A549 (cell line): ENCODE measurements around the gene SH2D3A. TPM values are rescaled to one million over a fixed set of nuclear protein-coding genes. Genes with fewer than 3 reads are reported as not detected.

Source experiments
- ATAC-seq, 2 experiments: fragments of 200-7000 bp in 1 of 2; fragments of >200 bp in 1 of 2; cut with Nextera tagmentation in 1 of 2; cut with Tn5 transposase in 1 of 2; 3 replicates each; pipeline versions ENCODE4 v1.8.0 to v1.9.1; 2018 to 2020; ENCODE audit warnings: mild to moderate bottlenecking in 1 of 2, moderate library complexity in 1 of 2
- CTCF ChIA-PET: fragments of 300-600 bp; sonication (Branson Sonifier 250); formaldehyde crosslinking; extraction: SDS; loops from one replicate; lab custom pipeline; 2021; ENCODE audit warnings: antibody characterized with exemption, inconsistent platforms; lab: Yijun Ruan, JAX
- POLR2A ChIA-PET: fragments of 350-600 bp; formaldehyde crosslinking; extraction: SDS; loops from one replicate; lab custom pipeline; 2021; ENCODE audit warnings: antibody characterized with exemption, inconsistent platforms; lab: Yijun Ruan, JAX
- DNase-seq, 2 experiments: peaks; one replicate each; pipeline versions ENCODE4 v3.0.0 to v3.0.0-alpha.2; 2011 to 2016; ENCODE audit warnings: low read depth in 1 of 2, low spot score in 1 of 2
- FAIRE-seq: peaks from 2 replicates; lab custom pipeline; 2011; peaks lifted over from hg19 to GRCh38; lab: Jason Lieb, UNC
- H3K27ac ChIP-seq, 2 experiments: fragments of >200 bp; sonication (Bioruptor Twin); formaldehyde crosslinking; 3 replicates each; pipeline ENCODE4 v1.5.1; 2016 to 2017
- H3K4me1 ChIP-seq: fragments of >200 bp; sonication (Bioruptor Twin); formaldehyde crosslinking; 3 replicates; pipeline ENCODE4 v1.6.1; 2016
- H3K4me2 ChIP-seq: fragments of >200 bp; sonication (Bioruptor Twin); formaldehyde crosslinking; 3 replicates; pipeline ENCODE4 v1.6.1; 2016
- H3K4me3 ChIP-seq: fragments of >200 bp; sonication (Bioruptor Twin); formaldehyde crosslinking; 3 replicates; pipeline ENCODE4 v1.5.1; 2016
- H3K9me3 ChIP-seq: fragments of >200 bp; sonication (Bioruptor Twin); formaldehyde crosslinking; 3 replicates; pipeline ENCODE4 v1.6.1; 2016
- BCL3 ChIP-seq: fragments of >200 bp; sonication (Bioruptor Twin); formaldehyde crosslinking; IDR thresholded peaks from 3 replicates; pipeline ENCODE4 v1.6.1; 2016
- BHLHE40 ChIP-seq: IDR thresholded peaks from 2 replicates; pipeline ENCODE4 v1.6.1; 2012; ENCODE audit warnings: low read depth, low read length, inconsistent platforms
- CBX8 ChIP-seq: fragments of 200-600 bp; sonication (generic); IDR thresholded peaks from 2 replicates; pipeline ENCODE4 v1.6.1; 2016
- CEBPB ChIP-seq, 2 experiments: fragments of >200 bp in 1 of 2; sonication (Bioruptor Twin) in 1 of 2; formaldehyde crosslinking in 1 of 2; IDR thresholded peaks; 2 replicates each; pipeline ENCODE4 v1.6.1; 2012 to 2016
- CHD2 ChIP-seq: fragments of 150-350 bp; IDR thresholded peaks from 2 replicates; pipeline ENCODE4 v1.6.1; 2014; ENCODE audit warnings: low read length; ENCODE audit not compliant: partially characterized antibody
- CHD4 ChIP-seq: fragments of 200-600 bp; sonication (generic); IDR thresholded peaks from 2 replicates; pipeline ENCODE4 v1.6.1; 2016; ENCODE audit warnings: antibody characterized with exemption, mild to moderate bottlenecking, borderline replicate concordance
- E2F6 ChIP-seq: IDR thresholded peaks from 2 replicates; pipeline ENCODE4 v1.6.1; 2012; ENCODE audit warnings: low read depth, borderline replicate concordance
- EHF ChIP-seq: fragments of 250-450 bp; sonication (Bioruptor Pico); IDR thresholded peaks from 2 replicates; pipeline ENCODE4 v1.5.0; 2020; ENCODE audit warnings: mild to moderate bottlenecking
- ELK1 ChIP-seq: fragments of 150-350 bp; IDR thresholded peaks from 2 replicates; pipeline ENCODE4 v1.6.1; 2014; ENCODE audit warnings: low read depth, mild to moderate bottlenecking, low read length
- ESRRA ChIP-seq: fragments of 150-350 bp; IDR thresholded peaks from 2 replicates; pipeline ENCODE4 v1.6.1; 2014; ENCODE audit warnings: mild to moderate bottlenecking, low read length, borderline replicate concordance
- FOSB ChIP-seq: fragments of 250-450 bp; sonication (Bioruptor Pico); IDR thresholded peaks from 2 replicates; pipeline ENCODE4 v1.5.0; 2020; ENCODE audit warnings: mild to moderate bottlenecking, moderate library complexity
- GATA3 ChIP-seq: IDR thresholded peaks from 2 replicates; pipeline ENCODE4 v1.6.1; 2012; ENCODE audit warnings: borderline replicate concordance
- HOXB13 ChIP-seq: fragments of 250-450 bp; sonication (Bioruptor Pico); IDR thresholded peaks from 2 replicates; pipeline ENCODE4 v1.5.0; 2020; ENCODE audit warnings: low read depth, mild to moderate bottlenecking, moderate library complexity
- KDM1A ChIP-seq: fragments of 200-600 bp; sonication (generic); IDR thresholded peaks from 2 replicates; pipeline ENCODE4 v1.6.1; 2016; ENCODE audit warnings: low read depth, mild to moderate bottlenecking
- MAZ ChIP-seq: fragments of 150-350 bp; IDR thresholded peaks from 2 replicates; pipeline ENCODE4 v1.6.1; 2014; ENCODE audit warnings: antibody characterized with exemption, low read depth, low read length, borderline replicate concordance
- MYC ChIP-seq: IDR thresholded peaks from 2 replicates; pipeline ENCODE4 v1.6.1; 2012; ENCODE audit warnings: mild to moderate bottlenecking, inconsistent platforms, low read length, improper control_type of control experiment, borderline replicate concordance
- NPAS2 ChIP-seq: fragments of 250-450 bp; sonication (Bioruptor Pico); IDR thresholded peaks from 2 replicates; pipeline ENCODE4 v1.8.0; 2022; ENCODE audit warnings: mild to moderate bottlenecking, moderate library complexity, borderline replicate concordance
- PBX3 ChIP-seq: IDR thresholded peaks from 2 replicates; pipeline ENCODE4 v1.6.1; 2012
- RAD21 ChIP-seq, 2 experiments: fragments of >200 bp in 1 of 2; sonication (Bioruptor Twin) in 1 of 2; formaldehyde crosslinking in 1 of 2; IDR thresholded peaks in 1 of 2; conservative IDR thresholded peaks in 1 of 2; 2 replicates in 1 of 2; 3 replicates in 1 of 2; pipeline ENCODE4 v1.6.1; 2012 to 2018; ENCODE audit warnings: inconsistent platforms in 1 of 2
- RARB ChIP-seq: fragments of 250-450 bp; sonication (Bioruptor Pico); IDR thresholded peaks from 2 replicates; pipeline ENCODE4 v1.8.0; 2021; ENCODE audit warnings: mild to moderate bottlenecking, moderate library complexity
- RCOR1 ChIP-seq: fragments of 150-350 bp; IDR thresholded peaks from 2 replicates; pipeline ENCODE4 v1.6.1; 2014; ENCODE audit warnings: antibody characterized with exemption, low read length, low read depth
- RFX5 ChIP-seq: fragments of 450-650 bp; IDR thresholded peaks from 2 replicates; pipeline ENCODE4 v1.7.1; 2014; ENCODE audit warnings: antibody characterized with exemption, mild to moderate bottlenecking, moderate library complexity
- RNF2 ChIP-seq: fragments of 200-600 bp; sonication (generic); IDR thresholded peaks from 2 replicates; pipeline ENCODE4 v1.6.1; 2016; ENCODE audit warnings: low read depth, mild to moderate bottlenecking, antibody characterized with exemption, moderate library complexity, borderline replicate concordance
- SMC3 ChIP-seq: fragments of >200 bp; sonication (Bioruptor Twin); formaldehyde crosslinking; IDR thresholded peaks from 3 replicates; pipeline ENCODE4 v1.6.1; 2018; ENCODE audit warnings: inconsistent platforms
- TFCP2L1 ChIP-seq: fragments of 250-450 bp; sonication (Bioruptor Pico); IDR thresholded peaks from 2 replicates; pipeline ENCODE4 v1.5.0; 2021; ENCODE audit warnings: mild to moderate bottlenecking
- USF2 ChIP-seq: fragments of 450-650 bp; IDR thresholded peaks from 2 replicates; pipeline ENCODE4 v1.6.1; 2014; ENCODE audit warnings: antibody characterized with exemption
- ZSCAN20 ChIP-seq: fragments of 250-450 bp; sonication (Bioruptor Pico); IDR thresholded peaks from 2 replicates; pipeline ENCODE4 v1.8.0; 2022; ENCODE audit warnings: mild to moderate bottlenecking, moderate library complexity
- WGBS: methylation state at CpG from one replicate; pipeline ENCODE4 v1.1.6; 2017; ENCODE audit errors: missing lambda C conversion rate; 5-methylcytosine and 5-hydroxymethylcytosine counted together
- polyA plus RNA-seq, 4 experiments: library from polyadenylated mRNA; depleted of rRNA in 3 of 4; stranded (reverse); fragments of >200 nt; fragmentation: RNase III in 1 of 4; extraction: RNeasy Plus Mini Kit Qiagen cat#74134 plus additional on column Dnase treatment in 1 of 4; gene quantifications; 2 replicates in 3 of 4; 3 replicates in 1 of 4; pipeline ENCODE4 v1.2.3, GENCODE V29; 2011 to 2017

The SH2D3A gene
- polyA plus RNA-seq, 2 of the 4 experiments (the other 2 are of a cell fraction): 6.7 to 10.0 TPM

- TF ChIP-seq HOXB13: no peak
- TF ChIP-seq BHLHE40: no peak
- TF ChIP-seq CEBPB (IDR thresholded peaks at IDR 0.05): no peak
- TF ChIP-seq, all 56 proteins: peak for 0
- WGBS: 72% methylated on average over 4 of the region's 4 CpGs
- no peak for ATAC-seq
- ChIA-PET CTCF (no interaction called here), POLR2A (no interaction called here)
- Histone ChIP-seq H3K4me3 (no peak overlapping the region), H3K4me2 (no peak overlapping the region), H3K4me1 (no peaks in the 10 kb centered on the region), H3K27ac (no peak overlapping the region), H3K9me3 (no peaks in the 10 kb centered on the region)
- FAIRE-seq: no peak
- DNase-seq: no peak
Observed at GRCh38 chr19:6787393-6787792, 20.2 kb upstream of the SH2D3A start.

GRCh38 chr19:6779206-6779605, 12.0 kb upstream of the SH2D3A start:
- WGBS: 69% methylated on average over 4 of the region's 4 CpGs
- POLR2A ChIA-PET: no interaction called here
- CTCF ChIA-PET: interaction anchor here (1.0 to 2.2 kb wide), 2 partner anchors 10 to 85 kb away, joined by 3 to 10 read pairs; no protein-coding TSS in a partner anchor

GRCh38 chr19:6778386-6778785, 11.2 kb upstream of the SH2D3A start:
- Histone ChIP-seq H3K9me3 (no peaks in the 10 kb centered on the region), H3K27ac (no peak overlapping the region), H3K4me1 (peaks cover 8% of the 10 kb centered on the region; the same call in 2 of the 3 replicates), H3K4me3 (no peak overlapping the region), H3K4me2 (no peak overlapping the region)
- CTCF ChIA-PET: interaction anchor here (1.0 to 2.2 kb wide), 2 partner anchors 9 to 86 kb away, joined by 3 to 10 read pairs; no protein-coding TSS in a partner anchor
- POLR2A ChIA-PET: no interaction called here
- ATAC-seq: no peak
- WGBS: 84% methylated on average over 4 of the region's 4 CpGs
- TF ChIP-seq RARB (CRISPR knock-in tag) (no peak), RAD21 (conservative IDR thresholded peaks at IDR 0.05 in 1 of 2, IDR thresholded peaks at IDR 0.05 in 1 of 2) (no peak), BCL3 (no peak), TFCP2L1 (CRISPR knock-in tag) (no peak), KDM1A (no peak), MAZ (no peak), USF2 (no peak), CBX8 (no peak), FOSB (CRISPR knock-in tag) (no peak), CHD2 (no peak), E2F6 (no peak), MYC (no peak), RFX5 (no peak), CHD4 (no peak), NPAS2 (no peak), EHF (CRISPR knock-in tag) (no peak), SMC3 (no peak), PBX3 (no peak), RCOR1 (no peak)
- DNase-seq: no peak
- no peak for FAIRE-seq

More at GRCh38 chr19:6779206-6779605, 12.0 kb upstream of the SH2D3A start:
- TF ChIP-seq GATA3: no peak
- no peak for TF ChIP-seq ELK1
- TF ChIP-seq ZSCAN20 (CRISPR knock-in tag): no peak
- no peak for TF ChIP-seq MYC
- TF ChIP-seq TFCP2L1 (CRISPR knock-in tag): no peak
- TF ChIP-seq RNF2: no peak
- no peak for TF ChIP-seq ESRRA
- TF ChIP-seq HOXB13: no peak
- Histone ChIP-seq H3K9me3 (no peaks in the 10 kb centered on the region), H3K4me2 (no peak overlapping the region), H3K27ac (no peak overlapping the region), H3K4me3 (no peak overlapping the region), H3K4me1 (peaks cover 8% of the 10 kb centered on the region; the same call in 2 of the 3 replicates)
- ATAC-seq (no peak), FAIRE-seq (no peak), DNase-seq (no peak)
